Left lung (tissue), 10 donors: ENCODE results near the gene SIRT1. TPM values are rescaled to one million over a fixed set of nuclear protein-coding genes. Genes with fewer than 3 reads are reported as not detected.
"Not testable (repeated sequence)": the region's sequence is repeated elsewhere in the genome, so short reads cannot be mapped to it uniquely, and the experiment has no call there.

Experiments used
- ATAC-seq: fragments of 200-7000 bp; cut with Tn5 transposase; one replicate; pipeline ENCODE4 v1.9.1; 2020; ENCODE audit warnings: moderate library complexity
- DNase-seq, 4 donors: peaks; one replicate each; pipeline ENCODE4 v3.0.0-alpha.2; 2013 to 2020
- H3K27ac ChIP-seq, 2 donors: fragments of 200-600 bp; sonication (generic) in 1 of 2; one replicate each; pipeline versions ENCODE4 v1.5.0 to v1.8.0; 2020 to 2021
- H3K27me3 ChIP-seq, 2 donors: fragments of 200-600 bp; sonication (generic) in 1 of 2; one replicate each; pipeline versions ENCODE4 v1.5.0 to v1.8.0; 2020 to 2021
- H3K36me3 ChIP-seq, 2 donors: fragments of 200-600 bp; sonication (generic) in 1 of 2; one replicate each; pipeline versions ENCODE4 v1.5.0 to v1.8.0; 2020 to 2021
- H3K4me1 ChIP-seq, 2 donors: fragments of 200-600 bp; one replicate each; pipeline ENCODE4 v1.8.0; 2021
- H3K4me3 ChIP-seq, 2 donors: fragments of 200-600 bp; sonication (generic) in 1 of 2; one replicate each; pipeline versions ENCODE4 v1.5.0 to v1.8.0; 2020 to 2021; ENCODE audit warnings: mild to moderate bottlenecking in 1 of 2
- H3K9me3 ChIP-seq, 2 donors: fragments of 200-600 bp; sonication (generic) in 1 of 2; one replicate each; pipeline versions ENCODE4 v1.5.0 to v1.8.0; 2020 to 2021
- intact Hi-C, 2 donors: fragments of 100-400 bp; cut with DNase I; formaldehyde crosslinking; loops; one replicate each; pipeline versions ENCODE4 v1.11.2 to v1.14.2; 2022
- polyA plus RNA-seq, 6 donors: library from polyadenylated mRNA; unstranded; fragments of 120-200 nt; gene quantifications; one replicate each; pipeline ENCODE4 v1.2.1, GENCODE V29; 2013; ENCODE audit not compliant: insufficient read length in 6 of 6
- total RNA-seq, 2 donors: library from RNA; stranded (reverse); fragmentation: NEBNext Ultra II Directional; extraction: Animal tissue kit (Norgen Biotek cat#: 25700); gene quantifications; one replicate each; pipeline ENCODE4 v1.2.1, GENCODE V29; 2021
- TF ChIP-seq, protein P1 (sequence below), 2 donors: fragments of 200-600 bp; sonication (generic) in 1 of 2; IDR thresholded peaks; one replicate each; pipeline versions ENCODE4 v1.5.0 to v1.8.0; 2021; ENCODE audit warnings: antibody characterized with exemption in 2 of 2
- donor health status: DM: no; HTN: yes; CAD: no.
- donor health status: DM: no; HTN: no; CAD: no.

The SIRT1 gene
- total and polyA plus RNA-seq, 8 donors: 17.5 to 39.7 (median 34.7) TPM

DNA sequence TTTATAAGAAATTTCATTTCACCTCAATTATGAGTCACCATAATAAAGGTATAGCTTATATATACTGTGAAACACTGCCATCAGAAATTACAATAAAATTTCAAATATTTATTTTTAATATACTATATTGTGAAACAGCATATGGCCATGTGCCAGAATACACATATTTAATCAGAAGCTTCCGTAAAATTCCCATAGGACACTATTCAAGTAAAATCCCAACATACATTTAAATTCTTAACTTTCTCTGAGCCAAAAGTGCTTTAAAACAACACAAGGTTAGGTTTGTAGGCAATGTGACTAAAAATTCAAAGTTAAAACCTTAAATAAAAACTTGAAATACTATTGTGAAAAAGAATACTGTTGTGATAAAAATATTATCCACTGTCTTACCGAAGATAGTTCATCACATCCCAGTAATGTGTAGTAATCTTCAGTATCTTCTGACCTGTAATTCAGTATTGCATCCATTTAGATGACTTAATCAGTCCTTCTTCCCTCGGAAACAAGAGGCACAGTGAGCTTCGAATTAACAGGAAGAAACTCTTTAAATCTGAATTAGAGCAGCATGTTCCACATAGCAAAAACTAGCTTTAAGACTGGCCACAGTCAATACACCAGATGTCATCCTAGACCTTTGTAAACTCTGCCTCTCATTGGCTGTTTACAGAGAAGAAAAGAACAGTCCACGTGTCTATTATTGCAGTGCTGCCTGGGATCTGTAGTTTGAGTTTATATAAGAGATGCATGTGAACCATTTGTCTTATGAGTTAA, 46.7 kb upstream of the SIRT1 start, which contains the start of gene DNAJC12:
Gene DNAJC12 (minus strand): TSS at position 648 of the 774 bp plus-strand sequence. CDS start 177 bp downstream, at position 471.
- TF ChIP-seq, protein P1, sequence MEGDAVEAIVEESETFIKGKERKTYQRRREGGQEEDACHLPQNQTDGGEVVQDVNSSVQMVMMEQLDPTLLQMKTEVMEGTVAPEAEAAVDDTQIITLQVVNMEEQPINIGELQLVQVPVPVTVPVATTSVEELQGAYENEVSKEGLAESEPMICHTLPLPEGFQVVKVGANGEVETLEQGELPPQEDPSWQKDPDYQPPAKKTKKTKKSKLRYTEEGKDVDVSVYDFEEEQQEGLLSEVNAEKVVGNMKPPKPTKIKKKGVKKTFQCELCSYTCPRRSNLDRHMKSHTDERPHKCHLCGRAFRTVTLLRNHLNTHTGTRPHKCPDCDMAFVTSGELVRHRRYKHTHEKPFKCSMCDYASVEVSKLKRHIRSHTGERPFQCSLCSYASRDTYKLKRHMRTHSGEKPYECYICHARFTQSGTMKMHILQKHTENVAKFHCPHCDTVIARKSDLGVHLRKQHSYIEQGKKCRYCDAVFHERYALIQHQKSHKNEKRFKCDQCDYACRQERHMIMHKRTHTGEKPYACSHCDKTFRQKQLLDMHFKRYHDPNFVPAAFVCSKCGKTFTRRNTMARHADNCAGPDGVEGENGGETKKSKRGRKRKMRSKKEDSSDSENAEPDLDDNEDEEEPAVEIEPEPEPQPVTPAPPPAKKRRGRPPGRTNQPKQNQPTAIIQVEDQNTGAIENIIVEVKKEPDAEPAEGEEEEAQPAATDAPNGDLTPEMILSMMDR (IDR thresholded peaks at IDR 0.05): no peak
- no peaks in the 10 kb centered on the region for H3K4me1 ChIP-seq
- H3K9me3 ChIP-seq: no peaks in the 10 kb centered on the region
- intact Hi-C loops: no loop called here
- H3K27me3 ChIP-seq: no peaks in the 10 kb centered on the region
- no peak within 1 kb of the TSS for H3K27ac ChIP-seq
- H3K36me3 ChIP-seq: no peaks in the 10 kb centered on the region
- DNase-seq: peak in 2 of 4 donors; percentile 42 to 76
- ATAC-seq: peak; percentile 89
- peak within 1 kb of the TSS; percentile 1 to 3 for H3K4me3 ChIP-seq

DNA sequence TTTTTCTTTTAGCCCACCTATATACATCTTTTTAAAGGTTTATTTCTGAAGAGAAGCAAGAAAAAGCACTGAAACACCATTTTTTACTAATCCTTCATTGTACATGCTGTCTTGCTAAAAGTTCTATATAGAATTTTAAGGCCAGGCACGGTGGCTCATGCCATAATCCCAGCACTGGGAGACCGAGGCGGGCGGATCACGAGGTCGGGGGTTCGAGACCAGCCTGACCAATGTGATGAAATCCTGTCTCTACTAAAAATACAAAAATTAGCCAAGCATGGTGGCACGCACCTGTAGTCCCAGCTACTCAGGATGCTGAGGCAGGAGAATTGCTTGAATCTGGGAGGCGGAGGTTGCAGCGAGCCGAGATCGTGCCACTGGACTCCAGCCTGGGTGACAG, 44.9 kb upstream of the SIRT1 start:
- H3K27me3 ChIP-seq, H3K4me3 ChIP-seq, DNase-seq, ATAC-seq, H3K27ac ChIP-seq, H3K36me3 ChIP-seq, H3K9me3 ChIP-seq, intact Hi-C loops, H3K4me1 ChIP-seq: not testable (repeated sequence)

DNA sequence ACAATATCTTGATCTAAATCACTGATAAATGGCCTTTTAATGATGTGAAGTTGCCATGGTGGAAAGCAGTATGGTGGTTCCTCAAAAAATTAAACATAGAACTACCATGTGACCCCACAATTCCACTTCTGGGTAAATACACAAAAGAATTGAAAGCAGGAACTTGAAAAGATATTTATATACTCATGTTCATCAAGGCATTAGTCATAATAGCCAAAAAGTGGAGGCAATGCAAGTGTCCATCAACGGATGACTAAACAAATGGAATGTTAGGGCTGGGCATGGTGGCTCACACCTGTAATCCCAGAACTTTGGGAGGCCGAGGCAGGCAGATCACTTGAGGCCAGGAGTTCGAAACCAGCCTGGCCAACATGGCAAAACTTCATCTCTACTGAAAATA, 44.5 kb upstream of the SIRT1 start:
- intact Hi-C loops: no loop called here
- Histone ChIP-seq H3K9me3 (no peaks in the 10 kb centered on the region), H3K27ac (no peak overlapping the region), H3K27me3 (no peaks in the 10 kb centered on the region), H3K4me3 (no peak overlapping the region), H3K4me1 (no peaks in the 10 kb centered on the region), H3K36me3 (no peaks in the 10 kb centered on the region)
- ATAC-seq (no peak), DNase-seq (no peak)
- TF ChIP-seq, protein P1 (IDR thresholded peaks at IDR 0.05): no peak

DNA sequence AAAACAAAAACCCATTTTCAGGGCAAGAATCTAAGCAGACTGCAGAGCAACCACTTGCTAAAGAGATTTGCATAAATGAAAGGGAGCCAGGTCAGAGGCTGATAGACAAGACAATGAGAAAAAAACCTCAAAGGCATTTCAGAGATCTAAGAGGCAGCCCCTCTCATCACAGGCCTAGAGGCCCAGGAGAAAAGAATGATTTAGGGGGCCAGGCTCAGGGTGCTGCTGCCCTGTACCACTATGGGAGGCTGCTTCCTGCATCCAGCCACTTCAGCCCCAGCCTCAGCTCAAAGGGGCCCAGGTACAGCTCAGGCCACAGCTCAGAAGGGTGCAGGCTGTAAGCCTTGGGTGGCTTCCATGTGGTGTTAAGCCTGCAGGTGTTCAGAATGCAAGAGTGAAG, 42.7 kb upstream of the SIRT1 start:
- Histone ChIP-seq H3K27ac (no peak overlapping the region), H3K9me3 (no peaks in the 10 kb centered on the region), H3K27me3 (no peaks in the 10 kb centered on the region), H3K4me3 (no peak overlapping the region), H3K4me1 (no peaks in the 10 kb centered on the region), H3K36me3 (no peaks in the 10 kb centered on the region)
- DNase-seq (no peak), ATAC-seq (no peak)
- TF ChIP-seq, protein P1 (IDR thresholded peaks at IDR 0.05): no peak
- intact Hi-C loops: no loop called here

DNA sequence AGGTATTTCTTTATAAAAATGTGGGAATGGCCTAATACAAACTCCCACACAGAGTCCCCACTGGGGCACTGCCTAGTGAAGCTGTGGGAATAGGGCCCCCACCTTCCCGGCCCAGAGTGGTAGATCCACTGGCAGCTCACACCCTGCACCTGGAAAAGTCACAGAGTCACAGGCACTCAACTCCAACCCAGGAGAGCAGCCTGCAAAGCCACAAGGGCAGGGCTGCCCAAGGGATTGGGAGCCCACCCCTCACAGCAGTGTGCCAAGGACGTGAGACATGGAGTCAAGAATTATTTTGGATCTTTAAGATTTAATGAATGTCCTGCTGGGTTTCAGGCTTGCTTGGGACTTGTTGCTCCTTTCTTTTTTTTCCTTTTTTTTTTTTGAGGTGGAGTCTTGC, 41.2 kb upstream of the SIRT1 start:
- intact Hi-C loops: no loop called here
- no peaks in the 10 kb centered on the region for H3K36me3 ChIP-seq
- ATAC-seq (no peak), DNase-seq (peak in 1 of 4 donors; percentile 43)
- TF ChIP-seq, protein P1 (IDR thresholded peaks at IDR 0.05): no peak
- H3K4me3 ChIP-seq: no peak overlapping the region
- no peaks in the 10 kb centered on the region for H3K27me3 ChIP-seq
- no peaks in the 10 kb centered on the region for H3K4me1 ChIP-seq
- no peak overlapping the region for H3K27ac ChIP-seq
- H3K9me3 ChIP-seq: no peaks in the 10 kb centered on the region
